Liver (tissue), 9 donors: Measurements from ENCODE around the gene TBX2. TPM values are rescaled to one million over a fixed set of nuclear protein-coding genes. Genes with fewer than 3 reads are reported as not detected.

Source experiments
- DNase-seq: peaks from one replicate; pipeline ENCODE4 v3.0.0-alpha.2; 2017; ENCODE audit warnings: low spot score
- H3K27ac ChIP-seq, 2 donors: one replicate each; pipeline ENCODE4 v1.7.0; 2013; ENCODE audit warnings: inconsistent platforms in 2 of 2, low read length in 2 of 2, control low read depth in 1 of 2, low read depth in 1 of 2, mild to moderate bottlenecking in 1 of 2
- H3K27me3 ChIP-seq, 4 donors: one replicate each; pipeline versions ENCODE4 v1.6.1 to v1.7.0; 2013; ENCODE audit warnings: low read length in 3 of 4, inconsistent platforms in 1 of 4, mild to moderate bottlenecking in 1 of 4, moderate library complexity in 1 of 4; ENCODE audit not compliant: control insufficient read depth in 4 of 4, insufficient read depth in 4 of 4
- H3K36me3 ChIP-seq, 4 donors: one replicate each; pipeline versions ENCODE4 v1.6.1 to v1.7.0; 2013; ENCODE audit warnings: low read length in 3 of 4, mild to moderate bottlenecking in 3 of 4, low read depth in 1 of 4, moderate library complexity in 1 of 4; ENCODE audit not compliant: control insufficient read depth in 4 of 4, insufficient read depth in 3 of 4
- H3K4me1 ChIP-seq, 4 donors: one replicate each; pipeline versions ENCODE4 v1.6.1 to v1.7.0; 2013; ENCODE audit warnings: low read length in 3 of 4, mild to moderate bottlenecking in 3 of 4, moderate library complexity in 1 of 4; ENCODE audit not compliant: control insufficient read depth in 4 of 4, insufficient read depth in 4 of 4
- H3K4me3 ChIP-seq, 3 donors: one replicate each; pipeline versions ENCODE4 v1.6.1 to v1.7.0; 2013; ENCODE audit warnings: low read length in 3 of 3, control low read depth in 1 of 3, low read depth in 1 of 3, mild to moderate bottlenecking in 1 of 3
- H3K9ac ChIP-seq, 2 donors: one replicate each; pipeline ENCODE4 v1.7.0; 2013; ENCODE audit warnings: low read length in 2 of 2, mild to moderate bottlenecking in 2 of 2, moderate library complexity in 2 of 2, control low read depth in 1 of 2, low read depth in 1 of 2
- H3K9me3 ChIP-seq, 4 donors: one replicate each; pipeline versions ENCODE4 v1.6.1 to v1.7.0; 2013; ENCODE audit warnings: low read length in 3 of 4; ENCODE audit not compliant: control insufficient read depth in 4 of 4
- FOXA1 ChIP-seq: IDR thresholded peaks from 2 replicates; pipeline ENCODE4 v1.6.1; 2016; ENCODE audit warnings: antibody characterized with exemption
- HNF4A ChIP-seq, 2 donors: conservative IDR thresholded peaks; 2 replicates each; pipeline ENCODE4 v1.6.1; 2016; ENCODE audit warnings: antibody characterized with exemption in 2 of 2, mild to moderate bottlenecking in 2 of 2
- HNF4G ChIP-seq: IDR thresholded peaks from 2 replicates; pipeline ENCODE4 v1.6.1; 2016; ENCODE audit warnings: antibody characterized with exemption
- JUND ChIP-seq, 2 donors: IDR thresholded peaks; 2 replicates each; pipeline ENCODE4 v1.6.1; 2016; ENCODE audit warnings: antibody characterized with exemption in 2 of 2
- WGBS: extraction: QIAGEN DNeasy Blood & Tissue Kit; methylation state at CpG from one replicate; pipeline ENCODE4 v1.1.7; 2013; 5-methylcytosine and 5-hydroxymethylcytosine counted together
- polyA plus RNA-seq, 2 donors: library from polyadenylated mRNA; stranded (reverse) in 1 of 2; unstranded in 1 of 2; fragments of 200-250 nt in 1 of 2; fragments of >200 nt in 1 of 2; fragmentation: Nextera tagmentation in 1 of 2; extraction: Ambion mirVana in 1 of 2; gene quantifications; one replicate each; pipeline versions ENCODE4 v1.2.1 to v1.2.3, GENCODE V29; 2013 to 2015
- total RNA-seq, 2 donors: library from RNA; depleted of rRNA; stranded (reverse); fragments of >200 nt; gene quantifications; one replicate each; pipeline ENCODE4 v1.2.3, GENCODE V29; 2014
- TF ChIP-seq, protein P1 (sequence below): fragments of 150-350 bp; IDR thresholded peaks from 2 replicates; pipeline ENCODE4 v1.5.1; 2017; ENCODE audit warnings: improper control_type of control experiment, low read depth, low read length; ENCODE audit not compliant: missing input control
- TF ChIP-seq, protein P2 (sequence below): IDR thresholded peaks from 2 replicates; pipeline ENCODE4 v1.6.1; 2016; ENCODE audit warnings: antibody characterized with exemption
- TF ChIP-seq, protein P3 (sequence below): IDR thresholded peaks from 2 replicates; pipeline ENCODE4 v1.6.1; 2016; ENCODE audit warnings: antibody characterized with exemption, mild to moderate bottlenecking
- donor health status: healthy.
- donor health status: healthy.
- donor health status: healthy.
- donor health status: healthy.
- donor health status: healthy.

The TBX2 gene
- total and polyA plus RNA-seq, 4 donors, result 0.85 to 3.1 (median 2.5) TPM

DNA sequence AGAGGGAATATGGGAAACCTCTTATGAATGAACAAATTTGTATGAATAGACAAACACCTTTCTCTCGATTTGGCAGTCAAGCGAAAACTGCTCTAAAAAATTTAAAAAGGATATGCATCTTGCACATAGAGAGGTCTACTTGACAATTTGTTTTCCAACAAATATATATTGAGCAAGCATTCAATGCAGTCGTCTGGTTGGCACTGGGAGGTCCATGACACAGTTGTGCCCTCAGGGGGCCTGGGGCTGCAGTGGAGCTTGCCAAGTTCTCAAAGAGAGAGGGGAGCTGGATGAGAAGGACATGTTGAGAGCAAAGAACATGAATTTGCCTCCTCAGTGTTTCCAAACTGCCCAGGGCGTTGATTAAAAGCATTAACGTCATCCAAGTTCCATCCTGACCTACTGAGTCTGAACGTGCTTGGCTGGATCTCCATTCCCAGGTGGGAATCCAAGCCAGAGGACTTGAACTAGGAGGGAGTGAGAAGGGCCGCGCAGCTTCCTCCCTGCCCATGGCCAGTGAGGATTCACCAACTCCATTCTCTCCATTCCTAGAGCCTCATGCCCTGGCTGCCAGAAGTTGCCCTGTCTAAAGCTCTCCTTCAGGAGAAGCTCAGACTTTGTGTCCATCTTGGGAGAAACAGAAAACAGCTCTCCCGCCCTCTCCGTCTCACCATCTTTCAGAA, 24.5 kb downstream of the TBX2 start:
- no peak for DNase-seq
- Histone ChIP-seq H3K27ac (no peak overlapping the region), H3K27me3 (peaks cover 0 to 5% (median 0%) of the 10 kb centered on the region in 4 donors), H3K9me3 (peaks cover 0 to 1% (median 0%) of the 10 kb centered on the region in 4 donors), H3K36me3 (no peaks in the 10 kb centered on the region), H3K4me3 (no peak overlapping the region), H3K4me1 (no peaks in the 10 kb centered on the region), H3K9ac (no peak overlapping the region)
- TF ChIP-seq, protein P1, sequence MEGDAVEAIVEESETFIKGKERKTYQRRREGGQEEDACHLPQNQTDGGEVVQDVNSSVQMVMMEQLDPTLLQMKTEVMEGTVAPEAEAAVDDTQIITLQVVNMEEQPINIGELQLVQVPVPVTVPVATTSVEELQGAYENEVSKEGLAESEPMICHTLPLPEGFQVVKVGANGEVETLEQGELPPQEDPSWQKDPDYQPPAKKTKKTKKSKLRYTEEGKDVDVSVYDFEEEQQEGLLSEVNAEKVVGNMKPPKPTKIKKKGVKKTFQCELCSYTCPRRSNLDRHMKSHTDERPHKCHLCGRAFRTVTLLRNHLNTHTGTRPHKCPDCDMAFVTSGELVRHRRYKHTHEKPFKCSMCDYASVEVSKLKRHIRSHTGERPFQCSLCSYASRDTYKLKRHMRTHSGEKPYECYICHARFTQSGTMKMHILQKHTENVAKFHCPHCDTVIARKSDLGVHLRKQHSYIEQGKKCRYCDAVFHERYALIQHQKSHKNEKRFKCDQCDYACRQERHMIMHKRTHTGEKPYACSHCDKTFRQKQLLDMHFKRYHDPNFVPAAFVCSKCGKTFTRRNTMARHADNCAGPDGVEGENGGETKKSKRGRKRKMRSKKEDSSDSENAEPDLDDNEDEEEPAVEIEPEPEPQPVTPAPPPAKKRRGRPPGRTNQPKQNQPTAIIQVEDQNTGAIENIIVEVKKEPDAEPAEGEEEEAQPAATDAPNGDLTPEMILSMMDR, result no peak
- TF ChIP-seq JUND (IDR thresholded peaks at IDR 0.05) (no peak), HNF4A (conservative IDR thresholded peaks at IDR 0.05) (no peak), FOXA1 (no peak), HNF4G (no peak)
- TF ChIP-seq, protein P2, sequence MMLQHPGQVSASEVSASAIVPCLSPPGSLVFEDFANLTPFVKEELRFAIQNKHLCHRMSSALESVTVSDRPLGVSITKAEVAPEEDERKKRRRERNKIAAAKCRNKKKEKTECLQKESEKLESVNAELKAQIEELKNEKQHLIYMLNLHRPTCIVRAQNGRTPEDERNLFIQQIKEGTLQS, result no peak
- TF ChIP-seq, protein P3, sequence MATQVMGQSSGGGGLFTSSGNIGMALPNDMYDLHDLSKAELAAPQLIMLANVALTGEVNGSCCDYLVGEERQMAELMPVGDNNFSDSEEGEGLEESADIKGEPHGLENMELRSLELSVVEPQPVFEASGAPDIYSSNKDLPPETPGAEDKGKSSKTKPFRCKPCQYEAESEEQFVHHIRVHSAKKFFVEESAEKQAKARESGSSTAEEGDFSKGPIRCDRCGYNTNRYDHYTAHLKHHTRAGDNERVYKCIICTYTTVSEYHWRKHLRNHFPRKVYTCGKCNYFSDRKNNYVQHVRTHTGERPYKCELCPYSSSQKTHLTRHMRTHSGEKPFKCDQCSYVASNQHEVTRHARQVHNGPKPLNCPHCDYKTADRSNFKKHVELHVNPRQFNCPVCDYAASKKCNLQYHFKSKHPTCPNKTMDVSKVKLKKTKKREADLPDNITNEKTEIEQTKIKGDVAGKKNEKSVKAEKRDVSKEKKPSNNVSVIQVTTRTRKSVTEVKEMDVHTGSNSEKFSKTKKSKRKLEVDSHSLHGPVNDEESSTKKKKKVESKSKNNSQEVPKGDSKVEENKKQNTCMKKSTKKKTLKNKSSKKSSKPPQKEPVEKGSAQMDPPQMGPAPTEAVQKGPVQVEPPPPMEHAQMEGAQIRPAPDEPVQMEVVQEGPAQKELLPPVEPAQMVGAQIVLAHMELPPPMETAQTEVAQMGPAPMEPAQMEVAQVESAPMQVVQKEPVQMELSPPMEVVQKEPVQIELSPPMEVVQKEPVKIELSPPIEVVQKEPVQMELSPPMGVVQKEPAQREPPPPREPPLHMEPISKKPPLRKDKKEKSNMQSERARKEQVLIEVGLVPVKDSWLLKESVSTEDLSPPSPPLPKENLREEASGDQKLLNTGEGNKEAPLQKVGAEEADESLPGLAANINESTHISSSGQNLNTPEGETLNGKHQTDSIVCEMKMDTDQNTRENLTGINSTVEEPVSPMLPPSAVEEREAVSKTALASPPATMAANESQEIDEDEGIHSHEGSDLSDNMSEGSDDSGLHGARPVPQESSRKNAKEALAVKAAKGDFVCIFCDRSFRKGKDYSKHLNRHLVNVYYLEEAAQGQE, result no peak
- 87% methylated on average over 10 of the region's 10 CpGs for WGBS

DNA sequence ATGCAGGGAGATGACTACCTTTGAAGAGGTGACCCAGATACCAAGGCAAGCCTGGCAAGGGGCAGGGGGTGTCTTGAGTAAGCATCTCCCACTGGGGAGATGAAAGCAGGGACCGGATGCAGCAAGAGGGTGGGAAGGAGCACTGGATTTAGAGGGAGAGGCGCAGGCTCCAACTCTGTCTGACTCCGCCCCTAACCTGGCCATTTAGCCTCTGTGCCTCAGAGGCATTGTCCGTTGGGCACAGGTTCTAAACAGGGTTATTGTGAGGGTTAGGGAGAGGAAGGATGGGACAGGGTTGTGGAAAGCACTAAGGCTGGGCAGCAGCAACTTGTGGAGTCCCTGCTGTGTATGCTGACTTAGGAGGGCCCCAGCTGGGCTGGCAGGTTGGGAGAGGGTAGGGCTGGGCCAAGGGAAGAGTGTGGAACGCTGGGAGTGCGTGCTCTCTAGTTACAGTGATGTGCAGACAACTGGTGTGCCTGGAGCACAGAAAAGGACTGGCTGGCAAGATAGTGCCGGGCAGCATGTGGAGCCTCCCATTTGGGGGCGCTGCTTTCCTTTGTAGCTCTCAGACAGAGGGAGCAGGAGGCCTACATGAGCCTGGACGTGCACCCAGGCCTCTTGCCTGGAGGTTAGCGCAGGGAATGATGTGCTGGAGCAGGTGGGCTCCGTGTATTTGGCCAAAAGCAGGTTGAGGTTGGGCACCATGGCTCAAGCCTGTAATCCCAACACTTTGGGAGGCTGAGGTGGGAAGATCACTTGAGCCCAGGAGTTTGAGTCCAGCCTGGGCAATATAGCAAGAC, 26.2 kb downstream of the TBX2 start:
- Histone ChIP-seq H3K4me3 (no peak overlapping the region), H3K9me3 (peaks cover 0 to 1% (median 0%) of the 10 kb centered on the region in 4 donors), H3K36me3 (no peaks in the 10 kb centered on the region), H3K27me3 (no peaks in the 10 kb centered on the region), H3K27ac (no peak overlapping the region), H3K9ac (no peak overlapping the region), H3K4me1 (no peaks in the 10 kb centered on the region)
- no peak for TF ChIP-seq HNF4A (conservative IDR thresholded peaks at IDR 0.05)
- TF ChIP-seq, protein P3, result no peak
- TF ChIP-seq, protein P2, result no peak
- 59% methylated on average over 11 of the region's 11 CpGs for WGBS
- DNase-seq, result no peak
